LNCaP clone FGC (cell line): Measurements from ENCODE around the gene MYRF.

ENCODE experiments used
- DNase-seq: peaks from one replicate; pipeline ENCODE4 v3.0.0-alpha.2; 2011; ENCODE audit warnings: low read depth
- H3K4me3 ChIP-seq: 2 replicates; pipeline ENCODE4 v1.5.1; 2011; ENCODE audit warnings: mild to moderate bottlenecking, low read depth, low read length, control low read depth
- TF ChIP-seq, protein P1 (sequence below): IDR thresholded peaks from 2 replicates; pipeline ENCODE4 v1.5.1; 2012; ENCODE audit warnings: mild to moderate bottlenecking; ENCODE audit not compliant: control insufficient read depth, insufficient read depth; ENCODE audit errors: extremely low read depth

Gene MYRF

DNA sequence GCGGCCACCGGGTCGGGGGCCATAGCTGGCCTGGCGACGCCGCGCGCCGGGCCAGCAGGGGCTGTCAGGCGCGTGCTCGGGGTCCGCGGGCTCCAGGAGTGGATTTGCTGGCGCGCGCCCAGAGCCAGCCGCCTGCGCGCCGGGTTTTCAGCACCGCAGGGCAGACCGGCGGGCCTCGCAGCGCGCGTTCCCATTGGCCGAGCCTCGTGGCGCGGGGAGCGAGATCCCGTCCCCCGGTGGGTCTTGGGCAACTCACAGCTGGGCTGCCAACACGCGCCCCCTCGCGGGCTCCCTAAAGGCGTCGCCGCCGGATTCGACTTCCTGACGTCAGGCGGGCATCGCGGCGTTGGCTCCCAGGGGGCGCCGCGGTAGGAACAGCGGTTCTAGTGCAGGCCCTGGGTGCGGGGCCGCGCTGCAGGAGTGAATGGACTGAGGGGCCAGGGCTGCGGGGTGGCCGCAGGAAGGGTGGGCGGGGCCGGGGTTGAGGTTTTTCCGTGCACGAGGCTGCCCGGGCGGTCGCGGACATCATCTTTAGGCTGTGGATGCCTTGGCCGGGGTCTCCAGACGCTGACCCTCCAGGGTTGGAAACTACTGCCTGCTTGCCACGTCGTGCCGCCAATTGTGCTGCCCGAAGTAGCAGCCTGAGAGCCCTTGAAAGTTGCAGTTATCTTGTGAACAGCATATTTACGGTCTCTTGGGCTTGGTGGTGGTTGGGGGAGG is 64.5 kb downstream of the MYRF start, which contains the start of gene FADS1:
Gene FADS1 (minus strand): TSS at position 268 of the 720 bp plus-strand sequence. CDS start 74 bp downstream, at position 194.
- TF ChIP-seq, protein P1, sequence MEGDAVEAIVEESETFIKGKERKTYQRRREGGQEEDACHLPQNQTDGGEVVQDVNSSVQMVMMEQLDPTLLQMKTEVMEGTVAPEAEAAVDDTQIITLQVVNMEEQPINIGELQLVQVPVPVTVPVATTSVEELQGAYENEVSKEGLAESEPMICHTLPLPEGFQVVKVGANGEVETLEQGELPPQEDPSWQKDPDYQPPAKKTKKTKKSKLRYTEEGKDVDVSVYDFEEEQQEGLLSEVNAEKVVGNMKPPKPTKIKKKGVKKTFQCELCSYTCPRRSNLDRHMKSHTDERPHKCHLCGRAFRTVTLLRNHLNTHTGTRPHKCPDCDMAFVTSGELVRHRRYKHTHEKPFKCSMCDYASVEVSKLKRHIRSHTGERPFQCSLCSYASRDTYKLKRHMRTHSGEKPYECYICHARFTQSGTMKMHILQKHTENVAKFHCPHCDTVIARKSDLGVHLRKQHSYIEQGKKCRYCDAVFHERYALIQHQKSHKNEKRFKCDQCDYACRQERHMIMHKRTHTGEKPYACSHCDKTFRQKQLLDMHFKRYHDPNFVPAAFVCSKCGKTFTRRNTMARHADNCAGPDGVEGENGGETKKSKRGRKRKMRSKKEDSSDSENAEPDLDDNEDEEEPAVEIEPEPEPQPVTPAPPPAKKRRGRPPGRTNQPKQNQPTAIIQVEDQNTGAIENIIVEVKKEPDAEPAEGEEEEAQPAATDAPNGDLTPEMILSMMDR: peak; percentile 70
- DNase-seq: no peak
- H3K4me3 ChIP-seq: peak within 1 kb of the TSS; percentile 78

DNA sequence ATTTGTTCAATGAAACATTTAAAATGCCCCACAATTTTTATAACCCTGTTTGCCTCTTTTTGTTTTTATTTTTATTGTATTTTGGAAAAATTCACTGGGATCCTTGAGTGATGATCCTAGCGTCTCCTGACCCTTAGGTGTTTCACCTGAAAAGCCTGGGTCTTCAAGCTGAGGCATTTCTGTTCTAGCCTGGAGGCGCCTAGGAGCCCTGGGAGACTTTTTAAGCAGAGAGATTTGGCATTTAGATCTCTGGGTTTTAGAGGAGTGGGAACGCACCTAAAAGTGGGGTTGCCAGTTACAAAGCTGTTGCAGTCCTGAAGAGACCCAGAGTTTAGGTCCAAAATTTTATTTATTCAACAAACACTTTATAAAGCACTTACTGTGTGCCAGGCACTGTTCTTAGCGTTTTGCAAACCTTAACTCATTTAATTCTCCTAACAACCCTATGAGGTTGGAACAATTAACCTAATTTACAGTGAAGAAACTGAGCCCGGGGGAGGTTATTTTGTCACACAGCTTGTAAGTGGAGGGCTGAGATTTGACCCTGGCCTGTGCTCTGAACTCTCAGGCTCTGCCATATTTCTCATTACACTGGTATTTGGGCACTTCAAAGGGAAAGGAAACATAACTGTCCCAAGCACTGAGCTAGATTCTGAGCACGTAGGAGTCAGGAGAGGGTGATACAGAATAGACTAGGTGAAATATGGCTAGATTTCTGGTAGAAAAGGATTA is 65.2 kb downstream of the MYRF start:
- TF ChIP-seq, protein P1: no peak
- H3K4me3 ChIP-seq: peak overlapping the region; percentile 78

DNA sequence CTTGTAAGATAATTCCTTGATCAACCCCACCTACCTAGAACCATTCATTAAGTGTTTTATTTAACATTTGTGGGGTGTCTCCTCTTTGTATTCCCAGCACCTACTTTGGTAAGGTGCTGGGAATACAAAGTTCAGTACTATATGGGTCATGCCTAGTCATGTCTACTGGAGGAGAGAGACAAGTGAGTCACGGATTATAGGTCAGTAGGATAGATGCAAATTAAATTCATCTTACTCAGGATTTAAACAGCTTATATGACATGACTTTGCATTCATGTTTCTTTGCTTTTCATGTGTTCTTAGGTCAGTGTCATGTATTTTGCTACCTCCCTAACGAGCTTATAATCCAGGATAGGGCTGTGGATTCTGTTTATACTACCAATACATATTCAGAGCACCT is 67.7 kb downstream of the MYRF start:
- no peak for DNase-seq
- H3K4me3 ChIP-seq: no peak overlapping the region

More for the DNA sequence above, 65.2 kb downstream of the MYRF start:
- DNase-seq: no peak

DNA sequence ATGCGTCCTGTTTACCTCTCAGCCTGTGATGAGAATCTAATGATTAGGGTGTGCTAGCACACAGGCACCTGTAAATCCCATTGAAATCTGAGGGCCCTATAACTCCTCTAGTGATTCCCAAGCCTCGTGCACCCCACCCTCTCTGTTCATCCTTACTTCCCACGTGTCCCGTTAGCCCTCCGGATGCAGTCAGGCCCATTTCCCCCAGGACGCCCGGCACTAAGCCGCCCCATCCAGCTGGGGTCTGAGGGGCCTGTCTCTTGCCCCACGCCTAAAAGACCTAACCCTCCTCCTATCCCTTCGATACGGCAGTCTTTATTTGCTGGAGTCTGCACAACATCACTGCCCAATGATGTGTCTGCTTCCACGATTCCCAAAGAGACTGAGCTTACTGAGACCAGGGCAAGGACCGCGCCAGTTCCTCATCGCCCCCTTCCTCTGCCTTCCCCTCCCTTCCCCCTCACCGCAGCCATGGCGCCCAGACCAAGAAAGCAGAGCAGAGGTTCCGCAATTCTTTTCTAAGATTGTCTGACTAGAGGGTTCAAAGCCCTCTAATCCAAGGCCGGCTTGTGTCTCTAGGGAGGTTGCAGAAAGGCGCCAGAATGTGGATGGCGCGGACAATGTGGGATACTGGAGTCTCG is 74.6 kb downstream of the MYRF start:
- DNase-seq: no peak
- H3K4me3 ChIP-seq: peak overlapping the region; percentile 90
- TF ChIP-seq, protein P1: no peak

More for the DNA sequence above, 67.7 kb downstream of the MYRF start:
- TF ChIP-seq, protein P1: no peak

- TF ChIP-seq, protein P1: 0 out of 2 replicates have a peak, but pooled peaks have one; percentile 13
- DNase-seq: peak; percentile 87
- peak within 1 kb of the TSS; percentile 90 for H3K4me3 ChIP-seq
Measured at GRCh38 chr11:61827571-61828378, 75.3 kb downstream of the MYRF start, which contains the start of gene FADS2. Gene FADS2, plus strand, starts transcription at chr11:61828300. Its CDS starts 91 bp downstream, at chr11:61828391.

- H3K4me3 ChIP-seq: peak overlapping the region; percentile 90
- no peak for DNase-seq
- TF ChIP-seq, protein P1: no peak
Measured at GRCh38 chr11:61828379-61828628, 75.9 kb downstream of the MYRF start.
